HepG2 (cell line): ENCODE measurements around the gene DOCK4. TPM values are rescaled to one million over a fixed set of nuclear protein-coding genes. Genes with fewer than 3 reads are reported as not detected.

Experiments
- ATAC-seq: fragments of 200-7000 bp; cut with Tn5 transposase; 3 replicates; pipeline ENCODE4 v1.9.1; 2020; ENCODE audit warnings: mild to moderate bottlenecking, moderate library complexity
- BruUV-seq: library from RNA; stranded (reverse); fragments of 400-500 nt; replicated peaks from 2 replicates; lab custom pipeline; 2021; lab: Mats Ljungman, UMichigan
- CTCF ChIA-PET: fragments of 300-600 bp; formaldehyde crosslinking; extraction: SDS; loops from one replicate; lab custom pipeline; 2021; ENCODE audit warnings: low total read pairs, inconsistent platforms, low intra/inter-chr PET ratio; lab: Yijun Ruan, JAX
- POLR2A ChIA-PET: fragments of 350-600 bp; sonication (Branson Sonifier 250); formaldehyde crosslinking; loops from one replicate; lab custom pipeline; 2020; ENCODE audit warnings: antibody characterized with exemption, inconsistent platforms; lab: Yijun Ruan, JAX
- DNase-seq: peaks from one replicate; pipeline ENCODE4 v3.0.0-alpha.2; 2015; ENCODE audit warnings: low spot score
- FAIRE-seq: peaks from 3 replicates; lab custom pipeline; 2011; peaks lifted over from hg19 to GRCh38; lab: Jason Lieb, UNC
- H2AFZ ChIP-seq: one replicate; pipeline ENCODE4 v1.6.1; 2011; ENCODE audit warnings: low read length, inconsistent platforms
- H3K27ac ChIP-seq: fragments of 300-600 bp; 3 replicates; pipeline ENCODE4 v1.8.0; 2011; ENCODE audit warnings: mixed run types, mild to moderate bottlenecking, mixed read lengths, low read length, inconsistent platforms; ENCODE audit not compliant: insufficient read depth; ENCODE audit errors: extremely low read length
- H3K27me3 ChIP-seq, 2 experiments: fragments of 200-600 bp in 1 of 2; 2 replicates in 1 of 2; 3 replicates in 1 of 2; pipeline versions ENCODE4 v1.6.0 to v1.8.0; 2011; ENCODE audit warnings: low read length in 2 of 2, mild to moderate bottlenecking in 2 of 2, moderate library complexity in 2 of 2, inconsistent platforms in 1 of 2; ENCODE audit not compliant: insufficient read depth in 2 of 2, control insufficient read depth in 1 of 2
- H3K36me3 ChIP-seq, 2 experiments: fragments of 200-600 bp in 1 of 2; replicated peaks in 1 of 2; 2 replicates in 1 of 2; 3 replicates in 1 of 2; pipeline versions ENCODE4 v1.5.1 to v1.8.0; 2011; ENCODE audit warnings: low read length in 2 of 2, inconsistent platforms in 1 of 2; ENCODE audit not compliant: insufficient read depth in 2 of 2, control insufficient read depth in 1 of 2
- H3K4me1 ChIP-seq: 2 replicates; pipeline ENCODE4 v1.5.1; 2012; ENCODE audit warnings: low read length, inconsistent platforms; ENCODE audit not compliant: insufficient read depth
- H3K4me2 ChIP-seq: 2 replicates; pipeline ENCODE4 v1.6.0; 2011; ENCODE audit warnings: low read depth, low read length, inconsistent platforms
- H3K4me3 ChIP-seq, 3 experiments: fragments of 200-600 bp in 1 of 3; sonication (generic), shearing (Covaris generic) in 1 of 3; replicated peaks in 1 of 3; 2 replicates each; pipeline ENCODE4 v1.5.1; 2011 to 2016; ENCODE audit warnings: low read length in 3 of 3, inconsistent platforms in 2 of 3, low read depth in 2 of 3, mild to moderate bottlenecking in 2 of 3, control low read depth in 1 of 3, mixed read lengths in 1 of 3; ENCODE audit not compliant: insufficient read depth in 1 of 3
- H3K79me2 ChIP-seq: one replicate; pipeline ENCODE4 v1.6.1; 2011; ENCODE audit warnings: low read length, inconsistent platforms; ENCODE audit not compliant: insufficient read depth
- H3K9ac ChIP-seq: 2 replicates; pipeline ENCODE4 v1.6.0; 2011; ENCODE audit warnings: mild to moderate bottlenecking, low read depth, low read length, inconsistent platforms; ENCODE audit not compliant: insufficient read depth
- H3K9me3 ChIP-seq: 2 replicates; pipeline ENCODE4 v1.5.1; 2012; ENCODE audit warnings: mild to moderate bottlenecking, low read length
- H4K20me1 ChIP-seq: 2 replicates; pipeline ENCODE4 v1.6.0; 2011; ENCODE audit warnings: inconsistent platforms, mild to moderate bottlenecking, low read length, moderate library complexity; ENCODE audit not compliant: insufficient read depth
- KDM6A ChIP-seq: IDR thresholded peaks from 2 replicates; pipeline ENCODE4 v1.6.1; 2016; ENCODE audit warnings: low read depth
- TEAD3 ChIP-seq: optimal IDR thresholded peaks from 2 replicates; pipeline ENCODE3; 2016; ENCODE audit warnings: borderline replicate concordance
- ZNF24 ChIP-seq: fragments of 450-650 bp; IDR thresholded peaks from 2 replicates; pipeline ENCODE4 v1.6.1; 2017; ENCODE audit warnings: antibody characterized with exemption, mild to moderate bottlenecking
- ZNF253 ChIP-seq: sonication (generic); formaldehyde crosslinking; IDR thresholded peaks from 2 replicates; pipeline ENCODE4 v1.8.0; 2022; ENCODE audit warnings: mild to moderate bottlenecking, missing genetic modification reagents, borderline replicate concordance
- ZNF296 ChIP-seq: sonication (generic); formaldehyde crosslinking; conservative IDR thresholded peaks from 2 replicates; pipeline ENCODE4 v1.5.0; 2020; ENCODE audit warnings: mild to moderate bottlenecking, missing genetic modification reagents
- ZNF343 ChIP-seq: sonication (generic); formaldehyde crosslinking; IDR thresholded peaks from 2 replicates; pipeline ENCODE4 v1.4.0; 2020; ENCODE audit warnings: mild to moderate bottlenecking, missing genetic modification reagents
- ZNF558 ChIP-seq: sonication (generic); formaldehyde crosslinking; IDR thresholded peaks from 2 replicates; pipeline ENCODE4 v1.9.0; 2022; ENCODE audit warnings: mild to moderate bottlenecking, missing genetic modification reagents, borderline replicate concordance
- ZNF605 ChIP-seq: sonication (generic); formaldehyde crosslinking; IDR thresholded peaks from 2 replicates; pipeline ENCODE4 v1.8.0; 2022; ENCODE audit warnings: mild to moderate bottlenecking, missing genetic modification reagents
- in situ Hi-C: cut with HindIII; loops from 2 replicates; pipeline ENCODE4 v1.10.0; 2017; ENCODE audit warnings: low pct_unique_long_range_greater_than_20kb; ENCODE audit not compliant: extremely low pct_ligation_motif_present
- intact Hi-C: fragments of 100-400 bp; cut with micrococcal nuclease; formaldehyde crosslinking; loops from one replicate; pipeline ENCODE4 v1.10.0; 2022; ENCODE audit not compliant: unreplicated experiment
- polyA plus RNA-seq, 8 experiments: library from polyadenylated mRNA; depleted of rRNA in 3 of 8; stranded (reverse) in 7 of 8; unstranded in 1 of 8; fragments of >200 nt; fragmentation: Illumina TruSeq in 4 of 8; extraction: Trizol in 4 of 8; gene quantifications; 2 replicates each; pipeline versions ENCODE4 v1.2.1 to v1.2.3, GENCODE V29; 2011 to 2016; ENCODE audit warnings: low read depth in 4 of 8, missing spikeins in 1 of 8, mixed read lengths in 1 of 8; ENCODE audit not compliant: insufficient read depth in 1 of 8
- total RNA-seq, 5 experiments: library from RNA; depleted of rRNA; stranded (reverse); fragments of >200 nt; fragmentation: Illumina TruSeq; extraction: Trizol; gene quantifications; 2 replicates each; pipeline ENCODE4 v1.2.3, GENCODE V29; 2016; ENCODE audit warnings: low read depth in 1 of 5
- TF ChIP-seq, protein P1 (sequence below): sonication (generic); formaldehyde crosslinking; conservative IDR thresholded peaks from 2 replicates; pipeline ENCODE4 v1.4.0; 2020; ENCODE audit warnings: mild to moderate bottlenecking, missing genetic modification reagents, moderate library complexity

Gene DOCK4
- total and polyA plus RNA-seq, 2 of the 13 experiments (the other 11 are each of a cell fraction or from before 2014, with no cell fraction given) = 13.5 to 17.4 TPM

DNA sequence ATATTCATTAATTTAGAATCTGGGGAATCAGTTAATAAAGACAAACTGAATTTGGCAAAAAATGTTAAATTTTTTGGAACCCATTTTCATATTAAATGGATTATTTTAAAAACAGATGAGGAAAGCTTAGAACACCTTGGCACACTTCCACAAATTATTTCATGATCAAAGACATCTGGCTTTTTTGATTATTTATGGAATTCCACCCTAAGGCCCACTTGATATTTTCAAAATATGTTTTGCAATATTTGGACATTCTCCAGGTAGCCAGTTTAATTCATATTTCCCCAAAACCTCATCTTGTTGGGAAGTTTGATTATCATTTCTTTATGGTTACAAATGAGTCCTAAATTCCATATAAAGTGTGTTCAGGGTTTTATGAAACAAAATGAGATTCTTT lies 129.9 kb downstream of the DOCK4 start (continued):
- TF ChIP-seq, protein P1, sequence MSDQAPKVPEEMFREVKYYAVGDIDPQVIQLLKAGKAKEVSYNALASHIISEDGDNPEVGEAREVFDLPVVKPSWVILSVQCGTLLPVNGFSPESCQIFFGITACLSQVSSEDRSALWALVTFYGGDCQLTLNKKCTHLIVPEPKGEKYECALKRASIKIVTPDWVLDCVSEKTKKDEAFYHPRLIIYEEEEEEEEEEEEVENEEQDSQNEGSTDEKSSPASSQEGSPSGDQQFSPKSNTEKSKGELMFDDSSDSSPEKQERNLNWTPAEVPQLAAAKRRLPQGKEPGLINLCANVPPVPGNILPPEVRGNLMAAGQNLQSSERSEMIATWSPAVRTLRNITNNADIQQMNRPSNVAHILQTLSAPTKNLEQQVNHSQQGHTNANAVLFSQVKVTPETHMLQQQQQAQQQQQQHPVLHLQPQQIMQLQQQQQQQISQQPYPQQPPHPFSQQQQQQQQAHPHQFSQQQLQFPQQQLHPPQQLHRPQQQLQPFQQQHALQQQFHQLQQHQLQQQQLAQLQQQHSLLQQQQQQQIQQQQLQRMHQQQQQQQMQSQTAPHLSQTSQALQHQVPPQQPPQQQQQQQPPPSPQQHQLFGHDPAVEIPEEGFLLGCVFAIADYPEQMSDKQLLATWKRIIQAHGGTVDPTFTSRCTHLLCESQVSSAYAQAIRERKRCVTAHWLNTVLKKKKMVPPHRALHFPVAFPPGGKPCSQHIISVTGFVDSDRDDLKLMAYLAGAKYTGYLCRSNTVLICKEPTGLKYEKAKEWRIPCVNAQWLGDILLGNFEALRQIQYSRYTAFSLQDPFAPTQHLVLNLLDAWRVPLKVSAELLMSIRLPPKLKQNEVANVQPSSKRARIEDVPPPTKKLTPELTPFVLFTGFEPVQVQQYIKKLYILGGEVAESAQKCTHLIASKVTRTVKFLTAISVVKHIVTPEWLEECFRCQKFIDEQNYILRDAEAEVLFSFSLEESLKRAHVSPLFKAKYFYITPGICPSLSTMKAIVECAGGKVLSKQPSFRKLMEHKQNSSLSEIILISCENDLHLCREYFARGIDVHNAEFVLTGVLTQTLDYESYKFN (CRISPR knock-in tag) = no peak
- TF ChIP-seq ZNF605 (CRISPR knock-in tag) (no peak), ZNF296 (no peak), ZNF24 (no peak), ZNF558 (no peak)

DNA sequence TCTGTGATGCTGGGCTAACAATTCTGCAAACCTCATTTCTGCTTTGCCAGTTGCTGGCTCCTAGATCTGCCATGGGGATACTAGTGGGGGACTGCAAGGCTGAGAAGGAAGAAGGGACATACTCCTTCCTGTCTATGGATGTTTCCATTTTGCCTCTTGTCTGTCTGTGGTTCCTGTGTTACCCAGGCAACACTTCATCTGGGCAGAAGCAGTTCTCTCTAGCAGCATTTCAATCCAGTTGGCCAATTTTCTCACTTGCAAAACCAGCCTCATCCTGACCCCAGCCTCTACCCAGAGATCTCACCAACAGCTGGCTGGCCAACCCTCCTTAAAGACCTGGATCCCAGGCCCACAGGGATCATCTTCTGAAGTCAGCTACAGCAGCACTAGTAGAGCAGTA lies 131.7 kb downstream of the DOCK4 start:
- Histone ChIP-seq H2AFZ (no peak overlapping the region), H3K36me3 (no peaks in the 10 kb centered on the region), H3K4me1 (peaks cover 29% of the 10 kb centered on the region)
- intact Hi-C loops = no loop called here
- no peak for TF ChIP-seq ZNF253 (CRISPR knock-in tag)
- peak; percentile 100 for TF ChIP-seq ZNF343
- TF ChIP-seq TEAD3 = no peak
- no peak for TF ChIP-seq KDM6A (CRISPR knock-in tag)
- TF ChIP-seq, all 625 proteins: peak for 1
- no TSS peak for BruUV-seq
- no peak for ATAC-seq
- H4K20me1 ChIP-seq = no peaks in the 10 kb centered on the region
- no peak overlapping the region for H3K9ac ChIP-seq
- in situ Hi-C loops = no loop called here
- POLR2A ChIA-PET = no interaction called here
- no peak overlapping the region for H3K27ac ChIP-seq
- no peaks in the 10 kb centered on the region for H3K27me3 ChIP-seq
- H3K4me2 ChIP-seq = no peak overlapping the region
- DNase-seq = no peak
- peaks cover 14% of the 10 kb centered on the region for H3K79me2 ChIP-seq
- CTCF ChIA-PET = no interaction called here
- no peak overlapping the region for H3K4me3 ChIP-seq
- no peak for FAIRE-seq
- H3K9me3 ChIP-seq = peaks cover 15% of the 10 kb centered on the region
